ENCODE results near the gene ROR1.

Gene ROR1

GRCh38 chr1:64038119-64038518, 264.3 kb downstream of the ROR1 start:
- DNase-seq, result no peak

- DNase-seq, result no peak
These were observed 265.1 kb downstream of the ROR1 start for GRCh38 chr1:64038965-64039364.

GRCh38 chr1:64039390-64039926, 265.6 kb downstream of the ROR1 start:
- no peak for DNase-seq

- DNase-seq, result no peak
These were observed 267.7 kb downstream of the ROR1 start for GRCh38 chr1:64041371-64042131.

GRCh38 chr1:64042331-64043100, 268.7 kb downstream of the ROR1 start:
- DNase-seq, result no peak

- DNase-seq, result no peak
These were observed 269.5 kb downstream of the ROR1 start for GRCh38 chr1:64043288-64043687.

- DNase-seq, result no peak
These were observed 270.2 kb downstream of the ROR1 start for GRCh38 chr1:64043976-64044375.

GRCh38 chr1:64046243-64046642, 272.4 kb downstream of the ROR1 start:
- DNase-seq, result no peak

- peak; percentile 37 for DNase-seq
These were observed 273.1 kb downstream of the ROR1 start for GRCh38 chr1:64046891-64047290.

- DNase-seq, result peak; percentile 76
These were observed 273.8 kb downstream of the ROR1 start for GRCh38 chr1:64047549-64047996.

GRCh38 chr1:64049900-64050540, 276.2 kb downstream of the ROR1 start:
- DNase-seq, result no peak

GRCh38 chr1:64050601-64051000, 276.8 kb downstream of the ROR1 start:
- no peak for DNase-seq

GRCh38 chr1:64051796-64052195, 278.0 kb downstream of the ROR1 start:
- DNase-seq, result no peak

- no peak for DNase-seq
These were observed 279.0 kb downstream of the ROR1 start for GRCh38 chr1:64052777-64053176.

- no peak for DNase-seq
These were observed 281.5 kb downstream of the ROR1 start for GRCh38 chr1:64055310-64055709.

- DNase-seq, result no peak
These were observed 285.7 kb downstream of the ROR1 start for GRCh38 chr1:64059556-64059955.

GRCh38 chr1:64060611-64061302, 286.9 kb downstream of the ROR1 start:
- no peak for DNase-seq

GRCh38 chr1:64061430-64062104, 287.8 kb downstream of the ROR1 start:
- DNase-seq, result no peak

GRCh38 chr1:64062529-64062928, 288.7 kb downstream of the ROR1 start:
- DNase-seq, result no peak

GRCh38 chr1:64062941-64063581, 289.2 kb downstream of the ROR1 start:
- DNase-seq, result no peak

- no peak for DNase-seq
These were observed 291.8 kb downstream of the ROR1 start for GRCh38 chr1:64065571-64065970.
